GM10266 (cell line): Measurements from ENCODE around the gene ADGRL2.

Experiments used
- DNase-seq: peaks from one replicate; pipeline ENCODE4 v3.0.0; 2012; ENCODE audit errors: extremely low spot score
- TF ChIP-seq, protein P1 (sequence below): IDR thresholded peaks from 2 replicates; pipeline ENCODE4 v1.5.1; 2012; ENCODE audit warnings: mild to moderate bottlenecking, low read depth; ENCODE audit not compliant: control insufficient read depth, insufficient read depth; ENCODE audit errors: missing control alignments

ADGRL2 gene

DNA sequence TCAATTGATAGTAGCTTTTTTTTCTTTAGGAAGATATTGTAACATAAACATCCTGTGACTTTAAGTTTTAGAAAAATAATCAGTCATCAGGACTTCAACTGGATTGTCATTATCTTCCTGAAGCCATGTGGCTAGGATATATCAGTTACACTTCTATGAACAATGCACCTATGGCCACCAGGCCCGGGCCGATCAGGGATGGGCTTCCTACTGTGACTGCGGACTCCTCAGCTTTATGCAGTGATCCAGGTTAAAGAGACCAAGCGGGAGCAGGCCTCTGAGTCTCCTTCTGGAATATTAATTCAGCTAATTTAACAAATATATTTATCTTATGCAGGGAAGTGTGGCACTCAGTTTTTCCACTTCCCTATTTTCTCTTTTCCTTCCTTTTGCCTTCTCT, 200.6 kb downstream of the ADGRL2 start:
- TF ChIP-seq, protein P1, sequence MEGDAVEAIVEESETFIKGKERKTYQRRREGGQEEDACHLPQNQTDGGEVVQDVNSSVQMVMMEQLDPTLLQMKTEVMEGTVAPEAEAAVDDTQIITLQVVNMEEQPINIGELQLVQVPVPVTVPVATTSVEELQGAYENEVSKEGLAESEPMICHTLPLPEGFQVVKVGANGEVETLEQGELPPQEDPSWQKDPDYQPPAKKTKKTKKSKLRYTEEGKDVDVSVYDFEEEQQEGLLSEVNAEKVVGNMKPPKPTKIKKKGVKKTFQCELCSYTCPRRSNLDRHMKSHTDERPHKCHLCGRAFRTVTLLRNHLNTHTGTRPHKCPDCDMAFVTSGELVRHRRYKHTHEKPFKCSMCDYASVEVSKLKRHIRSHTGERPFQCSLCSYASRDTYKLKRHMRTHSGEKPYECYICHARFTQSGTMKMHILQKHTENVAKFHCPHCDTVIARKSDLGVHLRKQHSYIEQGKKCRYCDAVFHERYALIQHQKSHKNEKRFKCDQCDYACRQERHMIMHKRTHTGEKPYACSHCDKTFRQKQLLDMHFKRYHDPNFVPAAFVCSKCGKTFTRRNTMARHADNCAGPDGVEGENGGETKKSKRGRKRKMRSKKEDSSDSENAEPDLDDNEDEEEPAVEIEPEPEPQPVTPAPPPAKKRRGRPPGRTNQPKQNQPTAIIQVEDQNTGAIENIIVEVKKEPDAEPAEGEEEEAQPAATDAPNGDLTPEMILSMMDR, result no peak
- DNase-seq, result no peak

DNA sequence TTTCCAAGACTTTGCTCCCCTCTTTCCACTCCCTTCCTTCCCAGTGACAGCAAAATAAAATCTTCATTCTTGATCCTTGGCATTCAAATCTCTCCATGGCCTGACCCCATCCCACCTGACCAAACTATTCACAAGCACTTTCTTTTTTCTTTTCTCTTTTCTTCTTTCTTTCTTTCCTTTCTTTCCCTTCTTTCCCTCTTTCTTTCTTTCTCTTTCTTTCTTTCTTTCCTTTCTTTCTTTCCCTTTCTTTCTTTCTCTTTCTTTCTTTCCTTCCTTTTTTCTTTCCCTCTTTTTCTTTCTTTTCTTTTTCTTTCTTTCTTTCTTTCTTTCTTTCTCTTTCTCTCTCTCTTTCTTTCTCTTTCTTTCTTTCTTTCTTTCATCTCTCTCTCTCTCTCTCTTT, 207.1 kb downstream of the ADGRL2 start:
- TF ChIP-seq, protein P1, result no peak
- DNase-seq, result no peak

DNA sequence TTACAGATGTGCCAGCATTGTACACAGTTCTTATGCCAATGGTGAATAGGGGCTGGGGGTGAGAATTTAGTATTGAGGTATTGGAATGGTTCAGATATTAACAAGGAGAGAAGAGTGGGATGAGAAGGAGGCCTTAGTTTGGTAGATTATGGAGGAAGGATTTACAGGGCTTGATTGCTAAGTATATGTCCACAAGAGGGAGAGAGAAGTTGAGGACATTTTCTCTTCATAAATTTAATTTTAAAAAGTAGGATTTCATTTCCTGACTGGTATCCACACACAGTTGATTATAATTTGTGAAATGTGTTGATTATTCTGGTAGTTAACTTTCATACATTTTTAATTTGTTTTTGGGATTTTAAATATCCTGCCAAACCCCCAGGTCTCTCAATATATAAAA, 213.0 kb downstream of the ADGRL2 start:
- DNase-seq, result no peak
- TF ChIP-seq, protein P1, result no peak

GRCh38 chr1:82015444-82015843, 214.7 kb downstream of the ADGRL2 start:
- no peak for DNase-seq
- TF ChIP-seq, protein P1, result peak; percentile 4

GRCh38 chr1:82018319-82018718, 217.6 kb downstream of the ADGRL2 start:
- DNase-seq, result no peak
- TF ChIP-seq, protein P1, result no peak

GRCh38 chr1:82019508-82019907, 218.8 kb downstream of the ADGRL2 start:
- DNase-seq, result no peak
- TF ChIP-seq, protein P1, result no peak

DNA sequence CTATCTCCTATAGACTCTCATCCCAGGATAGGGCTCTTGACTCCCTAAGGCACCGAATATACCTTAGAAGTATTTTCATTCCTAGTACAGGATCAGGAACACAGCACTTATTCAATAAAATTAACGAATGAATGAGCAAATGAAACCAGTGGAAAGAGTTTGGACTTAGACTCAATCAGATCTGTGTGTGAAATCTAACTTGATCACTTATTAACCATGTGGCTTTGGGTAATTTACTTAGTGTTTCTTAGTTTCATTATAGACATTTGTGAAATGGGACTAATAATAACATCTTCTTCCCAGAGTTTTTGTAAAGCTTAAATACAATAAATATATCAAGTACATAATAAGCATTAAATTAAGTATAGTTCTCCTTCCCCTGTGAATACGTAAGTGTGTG, 230.1 kb downstream of the ADGRL2 start:
- TF ChIP-seq, protein P1, result no peak
- no peak for DNase-seq
